SK-MEL-5 (cell line): ENCODE measurements around the gene CRX. TPM values are rescaled to one million over a fixed set of nuclear protein-coding genes. Genes with fewer than 3 reads are reported as not detected.
A peak's percentile ranks its signal among the peaks of the same experiment; 100 is the strongest.

Source experiments
- DNase-seq: peaks from one replicate; pipeline ENCODE4 v3.0.0-alpha.2; 2016; ENCODE audit warnings: low read depth, low spot score
- in situ Hi-C: cut with HindIII; loops from 2 replicates; pipeline ENCODE4 v1.10.0; 2016; ENCODE audit warnings: low sequenced_read_pairs, high pct_unique_total_duplicates, low pct_unique_long_range_greater_than_20kb
- small RNA-seq, 2 experiments: library from RNA; depleted of rRNA; stranded (forward); fragments of <200 nt; gene quantifications; one replicate each; pipeline ENCODE3, GENCODE V24; 2014
- total RNA-seq: library from RNA; depleted of rRNA; stranded (reverse); fragments of >200 nt; shearing (Covaris generic); gene quantifications from 2 replicates; pipeline ENCODE4 v1.2.3, GENCODE V29; 2014; rRNA removed

CRX gene
- total RNA-seq, 1 experiment from 2014 or later = not detected

DNA sequence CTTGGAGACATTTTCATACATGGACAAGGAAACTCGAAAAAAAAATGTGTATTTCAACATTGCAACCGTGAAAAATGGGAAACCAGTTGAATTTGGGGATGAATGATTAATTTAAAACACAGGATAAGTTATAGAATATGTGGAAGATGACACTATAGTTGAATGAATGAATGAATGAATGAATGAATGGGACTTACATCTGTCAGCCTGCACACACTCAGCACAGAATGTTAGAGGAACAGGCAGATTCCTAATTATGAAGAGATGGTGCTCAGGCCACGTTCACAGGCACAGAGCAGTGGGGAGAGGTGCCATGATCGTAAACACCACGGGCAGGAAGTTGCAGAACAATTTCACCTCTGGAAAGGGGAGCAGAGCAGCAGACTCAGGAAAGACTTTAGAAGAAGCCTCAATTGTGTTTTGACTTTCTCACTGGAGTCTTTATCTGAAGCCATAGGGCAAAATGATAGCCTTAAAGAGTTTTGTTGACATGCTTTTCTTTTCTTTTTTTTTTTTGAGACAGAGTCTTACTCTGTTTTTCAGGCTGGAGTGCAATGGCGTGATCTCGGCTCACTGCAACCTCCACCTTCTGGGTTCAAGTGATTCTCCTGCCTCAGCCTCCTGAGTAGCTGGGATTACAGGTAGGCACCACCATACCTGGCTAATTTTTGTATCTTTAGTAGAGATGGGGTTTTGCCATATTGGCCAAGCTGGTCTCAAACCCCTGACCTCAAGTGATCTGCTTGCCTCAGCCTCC, 69.3 kb downstream of the CRX start:
- DNase-seq = no peak
- in situ Hi-C loops = no loop called here

DNA sequence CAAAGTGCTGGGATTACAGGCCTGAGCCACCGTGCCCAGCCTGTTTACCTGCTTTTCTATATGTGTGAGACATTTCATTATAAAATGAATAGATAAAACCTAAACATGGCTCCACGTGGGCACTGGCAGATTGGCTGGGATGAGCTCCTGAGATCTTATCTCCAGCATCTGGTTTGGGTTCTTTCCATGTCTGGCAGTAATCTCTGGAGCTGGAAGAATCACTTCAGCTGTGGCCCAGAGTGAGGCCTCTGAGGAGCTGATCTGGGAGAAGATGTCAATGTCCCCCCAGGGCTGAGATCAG, 69.8 kb downstream of the CRX start:
- DNase-seq = no peak
- in situ Hi-C loops = no loop called here

DNA sequence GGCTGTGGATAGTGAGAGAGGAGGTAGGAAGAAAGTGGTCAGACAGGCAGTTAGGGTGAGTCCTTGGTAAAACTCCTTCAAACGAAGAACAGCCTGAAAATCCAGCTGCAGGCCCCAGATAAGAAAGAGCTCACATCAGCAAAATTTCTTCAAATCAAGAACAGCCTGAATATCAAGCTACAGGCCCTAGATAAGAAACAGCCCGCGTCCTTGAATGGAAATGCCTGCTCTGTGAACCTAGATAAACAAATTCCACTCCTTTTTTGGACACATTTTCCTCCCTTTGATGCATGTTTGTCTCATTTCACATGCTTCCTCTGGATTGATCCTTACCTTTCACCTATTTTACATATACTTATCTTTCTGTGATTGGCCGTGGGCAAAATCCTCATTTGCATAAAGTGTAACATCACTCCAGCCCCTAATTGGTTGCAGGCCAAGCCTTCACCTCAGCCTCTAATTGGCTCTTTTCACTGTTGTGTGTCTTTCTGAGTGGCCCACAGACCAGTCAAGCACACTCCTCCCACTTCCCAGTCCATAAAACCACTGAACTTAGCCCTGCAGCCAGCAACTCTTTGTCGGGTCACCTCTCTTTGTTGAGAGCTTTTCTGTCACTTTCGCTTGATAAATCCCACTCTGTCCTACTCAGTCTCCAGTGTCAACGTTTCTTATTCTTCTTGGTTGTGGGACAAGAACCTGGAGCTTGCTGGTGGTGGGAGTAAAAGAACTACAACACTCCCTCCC, 70.4 kb downstream of the CRX start:
- DNase-seq = peak; percentile 12
- in situ Hi-C loops = no loop called here

Small RNAs within 50 kb of the gene (small RNA-seq; reads per million reads assigned to genes)
- gene AC008745.1 = 0 reads per million in 2 experiments

Other genes with a start within 250 kb of the CRX start
- not detected in 2 replicates for gene ZNF541, start 248.8 kb upstream of the CRX start, total RNA-seq
- gene BICRA, start 212.8 kb upstream of the CRX start, total RNA-seq = 2.2 and 3.8 TPM in 2 replicates
- 0.37 and 0.53 TPM in 2 replicates for gene EHD2, start 108.5 kb upstream of the CRX start, total RNA-seq
- gene NOP53, start 76.4 kb upstream of the CRX start, total RNA-seq = 98.2 and 120 TPM in 2 replicates
- gene SELENOW, start 43.2 kb upstream of the CRX start, total RNA-seq = 206 and 228 TPM in 2 replicates
- not detected in 2 replicates for gene TPRX1, start 17.4 kb upstream of the CRX start, total RNA-seq
- gene TPRX2, start 37.3 kb downstream of the CRX start, total RNA-seq = not detected in 2 replicates
- gene SULT2A1, start 64.4 kb downstream of the CRX start, total RNA-seq = 0.16 and 0.21 TPM in 2 replicates
- gene BSPH1, start 170.2 kb downstream of the CRX start, total RNA-seq = not detected in 2 replicates
- gene ELSPBP1, start 172.7 kb downstream of the CRX start, total RNA-seq = 7.3 and 8.6 TPM in 2 replicates
- gene CABP5, start 222.1 kb downstream of the CRX start, total RNA-seq = not detected in 2 replicates